ENCODE data around the gene AMER2. TPM values are rescaled to one million over a fixed set of nuclear protein-coding genes. Genes with fewer than 3 reads are reported as not detected.

The AMER2 gene
- polyA plus RNA-seq, 1 of the 3 experiments (the other 2 are of a cell fraction): not detected

- TF ChIP-seq FOXM1 (IDR thresholded peaks at IDR 0.05; ENCODE audit: low read depth) (no peak), TAF1 (IDR thresholded peaks at IDR 0.05; ENCODE audit: borderline replicate concordance, low read depth, low read length) (no peak), NFIC (IDR thresholded peaks at IDR 0.05; ENCODE audit: borderline replicate concordance) (no peak), RFX5 (IDR thresholded peaks at IDR 0.05; ENCODE audit: low read length) (no peak)
These were observed 28.7 kb upstream of the AMER2 start (continued) for GRCh38 chr13:25200783-25201182.

GRCh38 chr13:25198647-25199046 lies 26.6 kb upstream of the AMER2 start:
- Histone ChIP-seq H3K9me2 (no peaks in the 10 kb centered on the region), H3K36me3 (replicated peaks in 1 of 2; ENCODE audit: control insufficient read depth in 1 of 2, insufficient read depth in 2 of 2, low read length in 1 of 2) (no peaks in the 10 kb centered on the region), H3K27ac (ENCODE audit: low read depth in 2 of 2, low read length in 1 of 2) (no peak overlapping the region), H3K4me3 (ENCODE audit: low read depth in 2 of 2, low read length in 1 of 2) (no peak overlapping the region), H3F3A (replicated peaks; ENCODE audit: insufficient read depth) (no peaks in the 10 kb centered on the region), H4K20me1 (ENCODE audit: insufficient read depth) (no peaks in the 10 kb centered on the region), H3K9ac (no peak overlapping the region), H3K4me1 (ENCODE audit: control insufficient read depth in 1 of 2, insufficient read depth in 2 of 2, low read depth in 1 of 2, low read length in 1 of 2) (no peaks in the 10 kb centered on the region), H2AFZ (ENCODE audit: low read depth) (no peak overlapping the region), H3K27me3 (ENCODE audit: insufficient read depth) (peaks cover 30% of the 10 kb centered on the region; the same call in 1 of the 2 replicates), H3K9me3 (no peaks in the 10 kb centered on the region), H3K4me2 (no peak overlapping the region), H3K79me2 (ENCODE audit: insufficient read depth) (no peaks in the 10 kb centered on the region)
- WGBS (ENCODE audit: low lambda C conversion rate): 21% methylated on average over 5 of the region's 5 CpGs
- ChIA-PET POLR2A (interaction anchor here (0.5 kb wide), 1 partner anchor 59 kb away, joined by 3 read pairs; no protein-coding TSS in a partner anchor), CTCF (no interaction called here)
- no peak for DNase-seq
- TF ChIP-seq SMC3 (IDR thresholded peaks at IDR 0.05; ENCODE audit: low read depth, low read length): no peak
- no peak for TF ChIP-seq USF1 (IDR thresholded peaks at IDR 0.05; ENCODE audit: borderline replicate concordance, low read depth)
- TF ChIP-seq GATA2 (CRISPR knock-in tag; IDR thresholded peaks at IDR 0.05): no peak
- TF ChIP-seq REST (IDR thresholded peaks at IDR 0.05; ENCODE audit: low read depth, low read length): no peak
- no peak for TF ChIP-seq MXI1 (IDR thresholded peaks at IDR 0.05; ENCODE audit: low read depth, low read length)
- TF ChIP-seq ZBTB33 (IDR thresholded peaks at IDR 0.05; ENCODE audit: borderline replicate concordance, low read depth): no peak
- TF ChIP-seq EP300 (IDR thresholded peaks at IDR 0.05; ENCODE audit: borderline replicate concordance in 1 of 2, low read depth in 1 of 2, low read length in 1 of 2): no peak
- TF ChIP-seq IRF3 (IDR thresholded peaks at IDR 0.05; ENCODE audit: low read depth, low read length): no peak
- no peak for TF ChIP-seq GABPA (IDR thresholded peaks at IDR 0.05; ENCODE audit: low read depth)
- TF ChIP-seq CTCF (IDR thresholded peaks at IDR 0.05): no peak
- TF ChIP-seq MAX (IDR thresholded peaks at IDR 0.05; ENCODE audit: low read depth): no peak
- no peak for TF ChIP-seq PBX3 (IDR thresholded peaks at IDR 0.05)
- no peak for TF ChIP-seq TEAD4 (IDR thresholded peaks at IDR 0.05; ENCODE audit: borderline replicate concordance, insufficient read depth)
- no peak for TF ChIP-seq TAF1 (IDR thresholded peaks at IDR 0.05; ENCODE audit: borderline replicate concordance, low read depth, low read length)
- no peak for TF ChIP-seq FOXJ3 (CRISPR knock-in tag; IDR thresholded peaks at IDR 0.05)
- TF ChIP-seq CHD2 (IDR thresholded peaks at IDR 0.05; ENCODE audit: low read length, partially characterized antibody): no peak
- TF ChIP-seq NRF1 (IDR thresholded peaks at IDR 0.05; ENCODE audit: low read depth, low read length): no peak
- no peak for TF ChIP-seq RAD21 (IDR thresholded peaks at IDR 0.05; ENCODE audit: low read length)
- TF ChIP-seq RCOR1 (IDR thresholded peaks at IDR 0.05; ENCODE audit: low read length): no peak
